ENCODE measurements around the gene NOS1AP.

The NOS1AP gene

DNA sequence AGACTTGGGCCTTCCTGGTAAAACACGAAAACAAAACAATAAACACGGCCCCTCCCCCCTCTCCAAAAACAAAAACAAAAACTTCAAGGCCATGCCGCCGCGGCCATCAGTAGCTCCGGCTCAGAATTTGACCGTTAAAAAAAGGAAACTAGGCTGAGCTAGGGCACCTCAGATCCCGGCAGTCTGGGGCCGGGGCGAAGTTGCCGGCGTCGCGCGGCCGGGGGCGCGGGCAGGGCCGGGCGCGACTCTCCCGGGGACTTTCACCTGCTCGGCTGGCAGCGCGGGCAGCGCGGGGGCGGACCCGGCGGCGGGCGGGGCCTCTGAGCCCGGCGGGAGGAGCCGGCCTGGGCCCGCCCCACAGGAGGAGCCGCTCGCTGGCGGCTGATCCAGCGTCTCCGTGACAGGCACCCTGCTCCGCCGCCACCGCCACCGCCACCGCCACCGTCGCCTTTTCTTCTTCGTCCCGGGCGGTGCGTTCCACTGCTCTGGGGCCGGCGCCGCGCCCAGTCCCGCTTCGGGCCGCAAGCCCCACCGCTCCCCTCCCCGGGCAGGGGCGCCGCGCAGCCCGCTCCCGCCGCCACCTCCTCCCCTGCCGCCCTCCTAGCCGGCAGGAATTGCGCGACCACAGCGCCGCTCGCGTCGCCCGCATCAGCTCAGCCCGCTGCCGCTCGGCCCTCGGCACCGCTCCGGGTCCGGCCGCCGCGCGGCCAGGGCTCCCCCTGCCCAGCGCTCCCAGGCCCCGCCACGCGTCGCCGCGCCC lies at the start of gene NOS1AP:
Gene NOS1AP, plus strand, starts transcription at position 358 of the 760 bp plus-strand sequence. CDS start 487 bp downstream, outside the sequence.
- Histone ChIP-seq H3K4me1 (ENCODE audit: insufficient read depth, low read length, severe bottlenecking) (peaks cover 16% of the 10 kb centered on the region), H3K4me3 (ENCODE audit: low read depth, low read length, poor library complexity, severe bottlenecking) (peak within 1 kb of the TSS; percentile 66), H3K79me2 (ENCODE audit: insufficient read depth, low read length) (no peaks in the 10 kb centered on the region), H3K36me3 (ENCODE audit: insufficient read depth, low read length) (no peaks in the 10 kb centered on the region), H4K20me1 (ENCODE audit: insufficient read depth, low read length) (no peaks in the 10 kb centered on the region), H3K4me2 (ENCODE audit: low read length) (peak within 1 kb of the TSS; percentile 84), H3K27ac (ENCODE audit: low read depth, low read length, poor library complexity, severe bottlenecking) (no peak within 1 kb of the TSS), H2AFZ (ENCODE audit: low read length) (peak within 1 kb of the TSS; percentile 84), H3K9me2 (ENCODE audit: low read depth, low read length) (no peaks in the 10 kb centered on the region), H3K27me3 (ENCODE audit: insufficient read depth, low read length) (no peaks in the 10 kb centered on the region), H3K9ac (ENCODE audit: low read length) (peak within 1 kb of the TSS; percentile 56), H3F3A (ENCODE audit: insufficient read depth, low read length) (no peaks in the 10 kb centered on the region), H3K9me3 (ENCODE audit: low read length) (no peaks in the 10 kb centered on the region)
- no peak for TF ChIP-seq EZH2 (IDR thresholded peaks at IDR 0.05; ENCODE audit: borderline replicate concordance, low read length)
- TF ChIP-seq, protein P1, sequence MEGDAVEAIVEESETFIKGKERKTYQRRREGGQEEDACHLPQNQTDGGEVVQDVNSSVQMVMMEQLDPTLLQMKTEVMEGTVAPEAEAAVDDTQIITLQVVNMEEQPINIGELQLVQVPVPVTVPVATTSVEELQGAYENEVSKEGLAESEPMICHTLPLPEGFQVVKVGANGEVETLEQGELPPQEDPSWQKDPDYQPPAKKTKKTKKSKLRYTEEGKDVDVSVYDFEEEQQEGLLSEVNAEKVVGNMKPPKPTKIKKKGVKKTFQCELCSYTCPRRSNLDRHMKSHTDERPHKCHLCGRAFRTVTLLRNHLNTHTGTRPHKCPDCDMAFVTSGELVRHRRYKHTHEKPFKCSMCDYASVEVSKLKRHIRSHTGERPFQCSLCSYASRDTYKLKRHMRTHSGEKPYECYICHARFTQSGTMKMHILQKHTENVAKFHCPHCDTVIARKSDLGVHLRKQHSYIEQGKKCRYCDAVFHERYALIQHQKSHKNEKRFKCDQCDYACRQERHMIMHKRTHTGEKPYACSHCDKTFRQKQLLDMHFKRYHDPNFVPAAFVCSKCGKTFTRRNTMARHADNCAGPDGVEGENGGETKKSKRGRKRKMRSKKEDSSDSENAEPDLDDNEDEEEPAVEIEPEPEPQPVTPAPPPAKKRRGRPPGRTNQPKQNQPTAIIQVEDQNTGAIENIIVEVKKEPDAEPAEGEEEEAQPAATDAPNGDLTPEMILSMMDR (IDR thresholded peaks at IDR 0.05; ENCODE audit: low read length) = no peak

DNA sequence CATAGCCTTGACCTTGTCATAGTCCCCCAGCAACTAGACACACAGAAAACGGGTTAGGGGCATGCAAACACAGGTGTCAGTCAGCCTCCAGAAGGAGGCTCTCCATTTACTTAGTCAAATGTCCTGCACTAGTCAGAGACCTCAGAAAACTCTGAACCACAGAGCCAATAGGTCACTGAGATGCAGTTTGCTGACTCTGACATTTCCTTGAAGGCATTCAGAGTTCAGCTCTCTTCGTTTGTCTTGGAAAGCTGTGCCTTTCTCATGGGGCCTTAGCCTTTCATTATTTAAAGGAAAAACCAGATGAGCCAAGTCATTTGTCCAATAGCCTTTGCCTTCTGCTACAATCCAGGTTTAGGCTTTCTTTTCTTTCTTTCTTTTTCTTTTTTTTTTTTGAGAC lies 49.3 kb upstream of the NOS1AP start:
- Histone ChIP-seq H3K4me2 (ENCODE audit: low read length) (no peak overlapping the region), H3K4me1 (ENCODE audit: insufficient read depth, low read length, severe bottlenecking) (no peaks in the 10 kb centered on the region), H3F3A (ENCODE audit: insufficient read depth, low read length) (no peaks in the 10 kb centered on the region), H3K79me2 (ENCODE audit: insufficient read depth, low read length) (no peaks in the 10 kb centered on the region), H3K4me3 (ENCODE audit: low read depth, low read length, poor library complexity, severe bottlenecking) (no peak overlapping the region), H3K9ac (ENCODE audit: low read length) (no peak overlapping the region), H3K27ac (ENCODE audit: low read depth, low read length, poor library complexity, severe bottlenecking) (no peak overlapping the region), H3K36me3 (ENCODE audit: insufficient read depth, low read length) (no peaks in the 10 kb centered on the region), H4K20me1 (ENCODE audit: insufficient read depth, low read length) (no peaks in the 10 kb centered on the region), H3K9me3 (ENCODE audit: low read length) (no peaks in the 10 kb centered on the region), H2AFZ (ENCODE audit: low read length) (no peak overlapping the region), H3K9me2 (ENCODE audit: low read depth, low read length) (no peaks in the 10 kb centered on the region), H3K27me3 (ENCODE audit: insufficient read depth, low read length) (peaks cover 3% of the 10 kb centered on the region; the same call in 1 of the 2 replicates)
- no peak for TF ChIP-seq EZH2 (IDR thresholded peaks at IDR 0.05; ENCODE audit: borderline replicate concordance, low read length)
- TF ChIP-seq, protein P1 (IDR thresholded peaks at IDR 0.05; ENCODE audit: low read length) = no peak

DNA sequence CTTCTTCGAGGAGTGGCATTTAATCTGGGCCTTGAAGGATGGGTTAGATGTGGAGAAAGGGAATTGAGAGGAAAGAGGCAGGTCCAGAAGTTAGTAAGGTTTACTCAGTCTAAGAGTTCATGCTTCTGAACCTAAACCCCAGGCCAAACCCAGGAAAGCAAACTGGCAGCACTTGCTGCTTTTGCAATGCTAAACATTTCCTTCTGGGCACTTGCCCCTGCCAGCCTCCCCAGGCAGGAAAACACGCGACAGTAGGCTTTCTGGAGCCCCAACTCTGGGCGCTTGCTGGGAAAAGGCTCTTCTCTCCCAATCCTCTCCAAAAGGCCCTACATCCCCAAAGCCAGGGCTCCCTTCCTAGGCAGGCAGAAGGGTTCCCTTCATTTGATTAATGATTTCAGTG lies 48.4 kb upstream of the NOS1AP start:
- Histone ChIP-seq H3K27ac (ENCODE audit: low read depth, low read length, poor library complexity, severe bottlenecking) (no peak overlapping the region), H3K36me3 (ENCODE audit: insufficient read depth, low read length) (no peaks in the 10 kb centered on the region), H3K4me2 (ENCODE audit: low read length) (no peak overlapping the region), H3K4me1 (ENCODE audit: insufficient read depth, low read length, severe bottlenecking) (no peaks in the 10 kb centered on the region), H3K9me2 (ENCODE audit: low read depth, low read length) (no peaks in the 10 kb centered on the region), H3K9me3 (ENCODE audit: low read length) (no peaks in the 10 kb centered on the region), H4K20me1 (ENCODE audit: insufficient read depth, low read length) (no peaks in the 10 kb centered on the region), H3K79me2 (ENCODE audit: insufficient read depth, low read length) (no peaks in the 10 kb centered on the region), H2AFZ (ENCODE audit: low read length) (no peak overlapping the region), H3K27me3 (ENCODE audit: insufficient read depth, low read length) (peaks cover 3% of the 10 kb centered on the region; the same call in 1 of the 2 replicates), H3K4me3 (ENCODE audit: low read depth, low read length, poor library complexity, severe bottlenecking) (no peak overlapping the region), H3F3A (ENCODE audit: insufficient read depth, low read length) (no peaks in the 10 kb centered on the region), H3K9ac (ENCODE audit: low read length) (no peak overlapping the region)
- no peak for TF ChIP-seq EZH2 (IDR thresholded peaks at IDR 0.05; ENCODE audit: borderline replicate concordance, low read length)
- TF ChIP-seq, protein P1 (IDR thresholded peaks at IDR 0.05; ENCODE audit: low read length) = no peak

Data from OCI-LY1 (cell line).